Skeletal muscle tissue (tissue), 4 donors: ENCODE data around the gene ZNF846. TPM values are rescaled to one million over a fixed set of nuclear protein-coding genes. Genes with fewer than 3 reads are reported as not detected.

ENCODE experiments used
- H3K27ac ChIP-seq: one replicate; pipeline ENCODE4 v1.7.0; 2013; ENCODE audit warnings: mild to moderate bottlenecking, low read depth, low read length, inconsistent platforms
- H3K27me3 ChIP-seq, 3 donors: one replicate each; pipeline ENCODE4 v1.7.0; 2013; ENCODE audit warnings: low read length in 3 of 3; ENCODE audit not compliant: control insufficient read depth in 3 of 3, insufficient read depth in 3 of 3
- H3K36me3 ChIP-seq, 3 donors: one replicate each; pipeline ENCODE4 v1.7.0; 2013; ENCODE audit warnings: low read length in 3 of 3; ENCODE audit not compliant: control insufficient read depth in 3 of 3, insufficient read depth in 3 of 3
- H3K4me1 ChIP-seq, 3 donors: one replicate each; pipeline ENCODE4 v1.7.0; 2013; ENCODE audit warnings: low read length in 3 of 3, mild to moderate bottlenecking in 3 of 3; ENCODE audit not compliant: control insufficient read depth in 3 of 3, insufficient read depth in 3 of 3
- H3K4me3 ChIP-seq, 3 donors: one replicate each; pipeline ENCODE4 v1.7.0; 2013; ENCODE audit warnings: low read length in 3 of 3
- H3K9ac ChIP-seq, 3 donors: one replicate each; pipeline ENCODE4 v1.7.0; 2013; ENCODE audit warnings: low read length in 3 of 3, mild to moderate bottlenecking in 3 of 3, moderate library complexity in 2 of 3, low read depth in 1 of 3
- H3K9me3 ChIP-seq, 3 donors: one replicate each; pipeline ENCODE4 v1.7.0; 2013; ENCODE audit warnings: low read length in 3 of 3; ENCODE audit not compliant: control insufficient read depth in 3 of 3
- total RNA-seq: library from RNA; depleted of rRNA; stranded (reverse); fragments of >200 nt; gene quantifications from one replicate; pipeline ENCODE4 v1.2.3, GENCODE V29; 2014
- donor health status: Osteomylitis.

The ZNF846 gene
- 15.1 TPM for total RNA-seq

DNA sequence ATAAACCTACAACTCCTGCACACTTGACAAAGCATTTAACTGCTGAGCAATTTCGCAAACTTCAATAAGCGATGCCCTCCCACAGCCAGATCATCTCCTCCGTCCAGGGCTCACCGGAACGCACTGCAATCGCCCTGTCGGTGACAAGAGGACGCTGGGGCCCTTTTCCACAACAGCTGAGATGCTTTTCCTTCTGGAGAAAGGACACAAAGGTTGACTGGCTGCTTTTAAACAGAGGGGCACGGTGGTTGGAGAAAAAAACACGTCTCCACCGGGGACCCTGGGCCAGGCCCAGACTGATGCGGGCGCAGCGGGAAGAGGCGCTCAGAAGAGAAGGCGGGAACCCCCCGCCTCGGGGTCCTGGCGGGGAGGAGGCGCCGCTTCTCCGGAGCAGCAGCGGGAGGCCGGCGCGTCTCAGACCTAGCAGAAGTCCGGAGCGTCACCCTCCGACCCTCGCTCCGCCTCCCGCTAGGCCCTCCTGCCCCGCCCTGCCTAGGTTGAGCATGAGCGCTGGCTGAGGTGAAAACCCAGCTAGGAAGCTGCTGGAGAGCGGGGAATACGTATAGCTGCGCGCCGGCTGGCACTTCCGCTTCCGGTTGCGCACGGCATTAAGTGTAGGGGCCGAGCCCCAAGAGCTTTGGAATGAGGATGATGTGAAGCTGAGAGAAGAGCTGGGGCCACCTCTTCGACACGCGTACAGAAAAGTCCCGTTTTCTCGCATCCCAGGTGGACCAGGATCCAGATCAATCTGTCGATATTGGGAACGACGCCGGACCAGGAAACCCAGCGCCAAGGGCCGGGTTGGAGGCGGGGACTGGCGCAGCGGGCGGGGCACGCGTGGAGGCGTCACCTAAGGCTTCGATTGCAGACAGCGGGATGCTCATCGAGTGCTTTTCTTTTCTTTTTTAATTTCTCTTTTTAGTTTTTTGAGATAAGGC is at the start of gene ZNF846:
Gene ZNF846 (minus strand): TSS at position 564 of the 938 bp plus-strand sequence. CDS start 3,788 bp downstream, outside the sequence.
- peak within 1 kb of the TSS; percentile 87 to 94 (median 92) for H3K9ac ChIP-seq
- peaks cover 0 to 5% (median 4%) of the 10 kb centered on the region in 3 donors for H3K36me3 ChIP-seq
- no peaks in the 10 kb centered on the region for H3K27me3 ChIP-seq
- H3K4me1 ChIP-seq = peaks cover 11 to 12% (median 12%) of the 10 kb centered on the region in 3 donors
- peak within 1 kb of the TSS; percentile 87 for H3K27ac ChIP-seq
- H3K4me3 ChIP-seq = peak within 1 kb of the TSS; percentile 96 to 99 (median 97)
- H3K9me3 ChIP-seq = no peaks in the 10 kb centered on the region

DNA sequence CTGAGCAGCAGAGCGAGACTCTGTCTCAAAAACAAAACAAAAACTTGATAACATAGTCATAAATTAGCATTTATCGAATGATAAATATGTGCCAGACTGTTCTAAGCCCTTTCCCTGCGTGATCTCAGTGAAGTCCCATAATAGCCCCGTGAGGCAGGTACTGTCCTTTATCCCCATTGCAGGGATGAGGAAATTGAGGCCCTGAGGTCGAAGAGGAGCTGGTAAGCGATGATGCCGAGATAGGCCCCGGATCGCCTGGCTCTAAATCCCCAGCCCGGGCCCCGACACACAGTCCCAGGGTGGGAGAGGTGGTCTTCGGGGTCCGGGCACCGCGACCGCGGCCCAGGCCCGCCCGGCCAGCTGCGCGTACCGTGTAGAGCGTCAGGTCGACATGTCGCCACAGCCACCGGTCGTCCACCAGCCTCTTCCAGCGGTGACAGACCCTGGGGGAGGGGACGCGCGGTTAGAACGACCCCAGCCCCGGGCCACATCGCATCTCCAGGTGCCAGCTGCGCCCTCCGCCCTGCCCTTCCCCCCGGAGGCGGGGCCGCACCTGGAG is 49.7 kb upstream of the ZNF846 start:
- peak overlapping the region; percentile 79 to 95 (median 81) for H3K4me3 ChIP-seq
- H3K36me3 ChIP-seq = peaks cover 0 to 3% (median 0%) of the 10 kb centered on the region in 3 donors
- no peaks in the 10 kb centered on the region for H3K9me3 ChIP-seq
- H3K4me1 ChIP-seq = peaks cover 13 to 21% (median 15%) of the 10 kb centered on the region in 3 donors
- H3K9ac ChIP-seq = peak overlapping the region; percentile 97
- peak overlapping the region; percentile 95 for H3K27ac ChIP-seq
- H3K27me3 ChIP-seq = no peaks in the 10 kb centered on the region

DNA sequence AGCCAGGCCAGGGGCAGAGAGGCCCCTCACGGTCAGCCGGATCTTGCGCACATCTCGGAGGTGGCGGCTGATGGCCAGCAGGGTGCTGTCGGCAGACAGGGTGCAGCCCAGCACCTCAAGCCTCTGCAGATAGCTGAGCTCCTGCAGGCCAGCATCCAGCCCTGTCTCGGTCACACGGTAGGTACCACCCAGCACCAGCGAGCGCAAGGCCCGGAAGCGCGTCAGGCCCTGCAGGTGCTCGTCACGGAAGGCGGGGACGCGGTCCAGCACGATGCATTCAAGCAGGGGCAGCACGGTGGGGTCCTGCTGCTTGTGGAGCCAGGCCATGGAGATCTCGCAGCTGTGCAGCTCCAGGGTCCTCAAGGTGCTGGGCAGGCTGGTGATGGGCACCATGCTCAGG is 42.6 kb upstream of the ZNF846 start:
- Histone ChIP-seq H3K27ac (no peak overlapping the region), H3K27me3 (no peaks in the 10 kb centered on the region), H3K9ac (no peak overlapping the region), H3K4me1 (no peaks in the 10 kb centered on the region), H3K36me3 (peaks cover 30 to 37% (median 34%) of the 10 kb centered on the region in 3 donors), H3K4me3 (no peak overlapping the region), H3K9me3 (no peaks in the 10 kb centered on the region)

DNA sequence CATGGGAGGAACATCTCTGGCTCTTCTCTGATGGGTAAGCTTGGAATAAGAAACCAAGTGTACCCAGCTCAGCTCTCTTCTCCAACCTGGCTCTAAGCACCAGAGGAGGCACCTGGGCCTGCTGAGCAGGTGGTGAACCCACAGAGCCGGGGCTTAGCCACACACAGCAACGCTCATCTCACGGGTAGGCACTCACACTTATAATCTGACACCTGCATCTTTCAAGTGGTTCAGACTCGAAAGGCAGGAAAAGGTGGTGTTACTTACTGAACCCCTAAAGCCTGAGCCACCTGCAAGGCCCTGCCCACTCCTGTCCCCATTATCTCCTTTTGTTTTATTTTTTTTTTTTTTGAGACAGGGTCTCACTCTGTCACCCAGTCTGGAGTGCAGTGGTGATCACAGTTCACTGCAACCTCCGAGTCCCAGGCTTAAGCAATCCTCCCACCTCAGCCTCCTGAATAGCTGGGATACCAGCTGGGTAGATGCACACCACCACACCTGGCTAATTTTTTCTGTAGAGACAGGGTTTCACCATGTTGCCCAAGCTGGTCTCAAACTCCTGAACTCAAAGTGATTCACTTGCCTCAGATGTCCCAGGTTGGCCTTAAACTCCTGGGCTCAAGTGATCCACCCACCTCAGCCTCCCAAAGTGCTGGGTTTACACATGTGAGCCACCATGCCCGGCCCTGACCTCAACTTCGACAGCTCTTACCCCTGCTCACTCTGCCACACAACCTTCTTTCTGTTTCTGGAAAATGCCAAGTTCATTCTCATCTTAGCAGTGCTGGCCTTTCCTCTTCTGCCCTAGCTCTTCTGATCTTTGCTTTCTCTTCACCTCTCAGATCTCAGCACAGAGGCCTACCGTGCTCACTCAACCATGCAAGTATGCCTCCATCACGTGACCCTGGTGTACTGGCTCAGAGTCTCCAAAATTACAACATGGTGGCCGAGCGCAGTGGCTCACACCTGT is 40.6 kb upstream of the ZNF846 start:
- Histone ChIP-seq H3K9me3 (no peaks in the 10 kb centered on the region), H3K4me1 (no peaks in the 10 kb centered on the region), H3K36me3 (peaks cover 33 to 37% (median 37%) of the 10 kb centered on the region in 3 donors), H3K27me3 (no peaks in the 10 kb centered on the region), H3K4me3 (no peak overlapping the region), H3K9ac (no peak overlapping the region), H3K27ac (no peak overlapping the region)

DNA sequence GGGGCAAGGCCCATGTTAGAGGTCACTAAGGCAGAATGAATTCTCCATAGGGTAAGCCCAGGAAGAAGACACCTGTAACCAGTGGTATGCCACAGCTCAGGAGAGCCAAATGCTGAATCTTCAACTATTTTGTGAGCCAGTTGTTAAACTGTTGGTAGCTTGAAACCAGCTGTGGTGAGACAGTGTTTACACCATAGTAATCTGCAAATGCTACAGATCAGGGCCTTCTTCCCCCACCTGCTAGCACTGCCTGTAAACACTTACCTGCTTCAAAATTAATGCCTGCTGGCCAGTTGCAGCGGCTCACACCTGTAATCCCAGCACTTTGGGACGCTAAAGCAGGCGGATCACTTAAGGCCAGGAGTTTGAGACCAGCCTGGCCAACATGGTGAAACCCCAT is 38.3 kb upstream of the ZNF846 start:
- H3K4me3 ChIP-seq = no peak overlapping the region
- no peaks in the 10 kb centered on the region for H3K27me3 ChIP-seq
- H3K9ac ChIP-seq = no peak overlapping the region
- H3K27ac ChIP-seq = no peak overlapping the region
- H3K36me3 ChIP-seq = peaks cover 33 to 37% (median 34%) of the 10 kb centered on the region in 3 donors
- no peaks in the 10 kb centered on the region for H3K9me3 ChIP-seq
- no peaks in the 10 kb centered on the region for H3K4me1 ChIP-seq

DNA sequence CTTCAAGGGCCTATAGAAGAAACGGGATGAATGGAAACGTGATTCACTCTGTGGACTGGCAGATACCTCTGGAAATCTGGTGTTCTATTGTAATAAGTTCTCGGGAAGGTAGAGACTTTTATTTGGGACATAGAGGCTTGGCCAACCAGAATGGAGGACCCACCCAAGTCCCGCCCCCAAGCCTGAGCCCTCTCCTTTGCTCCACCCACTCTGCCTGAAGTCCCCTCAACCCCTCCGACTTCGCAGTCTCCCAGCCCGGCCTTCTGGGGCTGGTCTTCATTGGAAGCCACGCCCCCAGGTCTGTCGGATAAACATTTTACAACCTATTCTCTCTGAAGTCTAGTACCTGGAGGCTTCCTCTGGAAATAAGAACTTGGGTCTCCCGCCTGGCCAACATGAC is 33.4 kb upstream of the ZNF846 start:
- Histone ChIP-seq H3K27me3 (no peaks in the 10 kb centered on the region), H3K36me3 (peaks cover 1 to 4% (median 4%) of the 10 kb centered on the region in 3 donors), H3K4me3 (no peak overlapping the region), H3K4me1 (no peaks in the 10 kb centered on the region), H3K9me3 (no peaks in the 10 kb centered on the region), H3K9ac (no peak overlapping the region), H3K27ac (no peak overlapping the region)

DNA sequence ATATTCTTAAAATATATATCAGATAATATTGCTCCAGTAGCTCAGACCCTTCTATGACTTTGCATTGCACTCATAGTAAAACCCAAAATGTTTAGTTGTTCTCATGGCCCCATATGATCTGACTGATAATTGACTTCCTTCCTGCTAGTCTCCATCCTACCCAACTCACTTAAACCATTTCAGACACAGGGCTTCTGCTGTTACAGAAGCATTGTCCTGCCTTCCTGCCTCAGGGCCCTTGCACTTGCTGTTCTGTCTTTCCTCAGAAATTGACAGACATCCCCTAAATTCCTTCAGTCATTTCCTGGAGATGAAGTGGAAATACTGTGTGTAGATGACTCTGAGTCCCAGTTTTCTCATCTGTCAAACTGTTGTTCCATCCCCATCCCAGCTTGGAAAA is 30.6 kb upstream of the ZNF846 start:
- Histone ChIP-seq H3K9me3 (no peaks in the 10 kb centered on the region), H3K9ac (no peak overlapping the region), H3K4me3 (no peak overlapping the region), H3K4me1 (no peaks in the 10 kb centered on the region), H3K36me3 (no peaks in the 10 kb centered on the region), H3K27ac (no peak overlapping the region), H3K27me3 (no peaks in the 10 kb centered on the region)

DNA sequence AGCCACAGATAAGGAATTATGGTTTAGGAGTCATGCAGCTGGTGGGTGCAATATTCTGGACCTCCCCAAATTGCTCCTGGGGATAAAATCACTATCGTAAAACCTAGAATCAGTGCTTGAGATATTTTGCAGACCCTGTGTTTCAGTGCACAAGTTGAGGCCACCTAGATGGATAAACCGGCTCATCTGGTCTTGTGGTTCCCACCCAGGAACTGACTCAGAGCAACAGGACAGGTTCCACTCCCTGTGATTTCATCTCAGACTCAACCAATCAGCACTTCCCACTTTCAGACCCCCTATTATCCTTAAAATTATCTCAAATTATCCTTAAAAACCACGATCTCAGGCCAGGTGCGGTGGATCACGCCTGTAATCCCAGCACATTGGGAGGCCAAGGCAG is 29.3 kb upstream of the ZNF846 start:
- no peaks in the 10 kb centered on the region for H3K9me3 ChIP-seq
- H3K9ac ChIP-seq = no peak overlapping the region
- no peaks in the 10 kb centered on the region for H3K4me1 ChIP-seq
- peaks cover 0 to 7% (median 2%) of the 10 kb centered on the region in 3 donors for H3K27me3 ChIP-seq
- no peaks in the 10 kb centered on the region for H3K36me3 ChIP-seq
- no peak overlapping the region for H3K27ac ChIP-seq
- H3K4me3 ChIP-seq = no peak overlapping the region

DNA sequence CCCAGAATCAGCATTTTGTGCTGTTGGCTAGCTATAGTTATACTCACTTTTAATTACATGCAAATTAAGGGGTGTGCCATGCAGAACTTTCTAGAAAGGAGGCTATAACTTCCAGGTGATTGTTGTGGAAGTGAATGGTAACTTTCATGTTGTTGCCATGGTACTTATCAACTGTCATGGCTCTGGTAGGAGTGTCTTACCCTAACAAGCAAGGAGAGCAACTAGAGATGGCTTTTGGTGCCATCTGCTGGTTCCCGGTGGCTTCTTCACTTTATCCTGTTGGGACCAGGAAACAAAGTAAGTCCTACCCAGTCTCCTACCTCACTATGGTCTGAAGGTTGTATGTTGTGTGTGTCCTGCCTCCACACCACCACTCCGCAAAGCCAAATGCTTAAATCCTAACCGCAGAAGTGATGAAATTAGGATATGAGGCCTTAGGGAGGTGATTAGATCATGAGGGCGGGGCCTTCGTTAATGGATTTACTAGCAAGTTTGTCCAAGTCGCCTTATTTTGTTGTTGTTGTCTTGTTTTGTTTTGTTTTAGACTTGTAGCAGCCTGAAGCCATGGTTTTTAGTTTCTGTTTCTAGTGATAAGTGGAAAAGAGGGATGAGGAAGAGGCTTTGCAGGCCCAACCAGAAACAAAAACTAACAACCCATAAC is 27.7 kb upstream of the ZNF846 start:
- Histone ChIP-seq H3K4me3 (no peak overlapping the region), H3K27ac (no peak overlapping the region), H3K27me3 (peaks cover 0 to 12% (median 3%) of the 10 kb centered on the region in 3 donors), H3K9ac (no peak overlapping the region), H3K36me3 (no peaks in the 10 kb centered on the region), H3K4me1 (peaks cover 0 to 3% (median 0%) of the 10 kb centered on the region in 3 donors), H3K9me3 (no peaks in the 10 kb centered on the region)
